Choroid plexus epithelial cell (primary cell): ENCODE data around the gene FBXO34.
"Not testable (repeated sequence)": the region's sequence is repeated elsewhere in the genome, so short reads cannot be mapped to it uniquely, and the experiment has no call there.

Source experiments
- DNase-seq: peaks from one replicate; pipeline ENCODE4 v3.0.0-alpha.2; 2010; ENCODE audit warnings: low read depth
- H3K4me3 ChIP-seq: 2 replicates; pipeline ENCODE4 v1.5.1; 2011; ENCODE audit warnings: low read depth, mild to moderate bottlenecking, control low read depth, low read length, moderate library complexity
- CTCF ChIP-seq: conservative IDR thresholded peaks from 2 replicates; pipeline ENCODE4 v1.5.1; 2011; ENCODE audit warnings: low read depth, mild to moderate bottlenecking, control low read depth, inconsistent platforms, low read length, moderate library complexity

Gene FBXO34

GRCh38 chr14:55303691-55304145, 32.5 kb downstream of the FBXO34 start:
- no peak for TF ChIP-seq CTCF
- DNase-seq: peak; percentile 5
- H3K4me3 ChIP-seq: no peak overlapping the region

- TF ChIP-seq CTCF: no peak
- no peak overlapping the region for H3K4me3 ChIP-seq
- peak; percentile 8 for DNase-seq
These were observed 35.8 kb downstream of the FBXO34 start for GRCh38 chr14:55306938-55307589.

- no peak for TF ChIP-seq CTCF
- no peak for DNase-seq
- no peak overlapping the region for H3K4me3 ChIP-seq
These were observed 37.9 kb downstream of the FBXO34 start for GRCh38 chr14:55309154-55309553.

- H3K4me3 ChIP-seq: no peak overlapping the region
- TF ChIP-seq CTCF: no peak
- DNase-seq: no peak
These were observed 38.6 kb downstream of the FBXO34 start for GRCh38 chr14:55309761-55310365.

- not testable (repeated sequence) for H3K4me3 ChIP-seq, DNase-seq
These were observed 41.3 kb downstream of the FBXO34 start for GRCh38 chr14:55312379-55313030.

GRCh38 chr14:55313480-55313879, 42.3 kb downstream of the FBXO34 start:
- no peak for TF ChIP-seq CTCF
- no peak overlapping the region for H3K4me3 ChIP-seq
- no peak for DNase-seq

GRCh38 chr14:55314449-55314848, 43.2 kb downstream of the FBXO34 start:
- H3K4me3 ChIP-seq: no peak overlapping the region
- TF ChIP-seq CTCF: no peak

More at GRCh38 chr14:55314449-55314848, 43.2 kb downstream of the FBXO34 start:
- no peak for DNase-seq
